DOHH2 (cell line): ENCODE results near the gene SYN1.

Experiments used
- H3F3A ChIP-seq: fragments of 200-600 bp; sonication (generic), shearing (Covaris generic); 2 replicates; pipeline ENCODE4 v1.6.0; 2016; ENCODE audit warnings: antibody characterized with exemption, mild to moderate bottlenecking; ENCODE audit not compliant: control insufficient read depth, insufficient read depth
- H3K27ac ChIP-seq: fragments of 200-600 bp; sonication (generic); 2 replicates; pipeline ENCODE4 v1.5.1; 2014; ENCODE audit warnings: low read depth, mild to moderate bottlenecking, low read length, moderate library complexity
- H3K27me3 ChIP-seq: fragments of 200-600 bp; sonication (generic); 2 replicates; pipeline ENCODE4 v1.6.1; 2014; ENCODE audit warnings: mild to moderate bottlenecking, low read length, mixed read lengths; ENCODE audit not compliant: control insufficient read depth
- H3K36me3 ChIP-seq: fragments of 200-600 bp; sonication (generic); 2 replicates; pipeline ENCODE4 v1.6.1; 2014; ENCODE audit warnings: mild to moderate bottlenecking, low read length, moderate library complexity, mixed read lengths; ENCODE audit not compliant: control insufficient read depth
- H3K4me1 ChIP-seq: fragments of 200-600 bp; sonication (generic); 2 replicates; pipeline ENCODE4 v1.6.1; 2014; ENCODE audit warnings: mild to moderate bottlenecking, low read length, mixed read lengths; ENCODE audit not compliant: control insufficient read depth
- H3K4me2 ChIP-seq: fragments of 200-600 bp; sonication (generic); 2 replicates; pipeline ENCODE4 v1.6.0; 2014; ENCODE audit warnings: mild to moderate bottlenecking, low read length, moderate library complexity
- H3K4me3 ChIP-seq: fragments of 200-600 bp; sonication (generic); 2 replicates; pipeline ENCODE4 v1.5.1; 2014; ENCODE audit warnings: mild to moderate bottlenecking, low read length, mixed read lengths
- H3K79me2 ChIP-seq: fragments of 200-600 bp; sonication (generic); 2 replicates; pipeline ENCODE4 v1.6.1; 2014; ENCODE audit warnings: mild to moderate bottlenecking, low read length, mixed read lengths; ENCODE audit not compliant: control insufficient read depth
- H3K9me2 ChIP-seq: fragments of 200-600 bp; sonication (generic); replicated peaks from 2 replicates; pipeline ENCODE4 v1.6.1; 2014; ENCODE audit warnings: mild to moderate bottlenecking, low read length, mixed read lengths; ENCODE audit not compliant: control insufficient read depth
- H3K9me3 ChIP-seq: fragments of 200-600 bp; sonication (generic); 2 replicates; pipeline ENCODE4 v1.6.1; 2014; ENCODE audit warnings: antibody characterized with exemption, low read length, mixed read lengths; ENCODE audit not compliant: control insufficient read depth, insufficient read depth
- H4K20me1 ChIP-seq: fragments of 200-600 bp; sonication (generic); 2 replicates; pipeline ENCODE4 v1.6.0; 2014; ENCODE audit warnings: low read depth, mild to moderate bottlenecking, antibody characterized with exemption, low read length, moderate library complexity; ENCODE audit not compliant: control insufficient read depth, insufficient read depth
- EZH2phosphoT487 ChIP-seq: fragments of 200-600 bp; sonication (generic); IDR thresholded peaks from 2 replicates; pipeline ENCODE4 v1.6.1; 2017; ENCODE audit warnings: borderline replicate concordance, mild to moderate bottlenecking, antibody characterized with exemption, low read length, moderate library complexity, mixed read lengths
- TF ChIP-seq, protein P1 (sequence below): fragments of 200-600 bp; sonication (generic); IDR thresholded peaks from one replicate; pipeline ENCODE4 v1.5.1; 2014; ENCODE audit warnings: antibody characterized with exemption, mild to moderate bottlenecking, low read depth, low read length; ENCODE audit not compliant: poor library complexity, severe bottlenecking

The SYN1 gene

DNA sequence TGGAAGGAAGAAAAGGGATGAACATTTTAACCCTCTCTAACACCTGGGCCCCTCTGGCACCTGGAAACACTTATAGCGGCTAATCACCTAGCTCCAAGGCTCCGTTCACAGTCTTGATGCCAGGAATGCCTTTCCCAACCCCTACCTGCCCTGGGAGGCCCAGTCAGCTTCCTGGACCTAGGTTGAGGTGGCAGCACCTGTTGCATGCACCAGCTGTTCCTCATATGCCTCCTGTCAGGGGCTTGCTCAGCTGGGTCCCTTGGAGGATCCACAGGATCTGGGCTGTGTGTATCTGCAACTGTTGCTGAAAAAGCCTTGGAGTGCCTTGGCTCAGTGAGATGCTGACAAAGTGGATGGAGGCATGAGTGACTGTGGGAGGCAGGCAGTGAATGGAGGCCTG is 5.7 kb upstream of the SYN1 start:
- peaks cover 7% of the 10 kb centered on the region; the same call in 1 of the 2 replicates for H3K27me3 ChIP-seq
- H4K20me1 ChIP-seq = no peaks in the 10 kb centered on the region
- H3K9me3 ChIP-seq = no peaks in the 10 kb centered on the region
- no peaks in the 10 kb centered on the region for H3K79me2 ChIP-seq
- no peaks in the 10 kb centered on the region for H3K36me3 ChIP-seq
- H3K4me2 ChIP-seq = no peak overlapping the region
- no peak overlapping the region for H3K27ac ChIP-seq
- H3K4me3 ChIP-seq = no peak overlapping the region
- H3K9me2 ChIP-seq = no peaks in the 10 kb centered on the region
- no peaks in the 10 kb centered on the region for H3F3A ChIP-seq
- TF ChIP-seq EZH2phosphoT487 = no peak
- TF ChIP-seq, protein P1, sequence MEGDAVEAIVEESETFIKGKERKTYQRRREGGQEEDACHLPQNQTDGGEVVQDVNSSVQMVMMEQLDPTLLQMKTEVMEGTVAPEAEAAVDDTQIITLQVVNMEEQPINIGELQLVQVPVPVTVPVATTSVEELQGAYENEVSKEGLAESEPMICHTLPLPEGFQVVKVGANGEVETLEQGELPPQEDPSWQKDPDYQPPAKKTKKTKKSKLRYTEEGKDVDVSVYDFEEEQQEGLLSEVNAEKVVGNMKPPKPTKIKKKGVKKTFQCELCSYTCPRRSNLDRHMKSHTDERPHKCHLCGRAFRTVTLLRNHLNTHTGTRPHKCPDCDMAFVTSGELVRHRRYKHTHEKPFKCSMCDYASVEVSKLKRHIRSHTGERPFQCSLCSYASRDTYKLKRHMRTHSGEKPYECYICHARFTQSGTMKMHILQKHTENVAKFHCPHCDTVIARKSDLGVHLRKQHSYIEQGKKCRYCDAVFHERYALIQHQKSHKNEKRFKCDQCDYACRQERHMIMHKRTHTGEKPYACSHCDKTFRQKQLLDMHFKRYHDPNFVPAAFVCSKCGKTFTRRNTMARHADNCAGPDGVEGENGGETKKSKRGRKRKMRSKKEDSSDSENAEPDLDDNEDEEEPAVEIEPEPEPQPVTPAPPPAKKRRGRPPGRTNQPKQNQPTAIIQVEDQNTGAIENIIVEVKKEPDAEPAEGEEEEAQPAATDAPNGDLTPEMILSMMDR = no peak
- peaks cover 22% of the 10 kb centered on the region for H3K4me1 ChIP-seq

DNA sequence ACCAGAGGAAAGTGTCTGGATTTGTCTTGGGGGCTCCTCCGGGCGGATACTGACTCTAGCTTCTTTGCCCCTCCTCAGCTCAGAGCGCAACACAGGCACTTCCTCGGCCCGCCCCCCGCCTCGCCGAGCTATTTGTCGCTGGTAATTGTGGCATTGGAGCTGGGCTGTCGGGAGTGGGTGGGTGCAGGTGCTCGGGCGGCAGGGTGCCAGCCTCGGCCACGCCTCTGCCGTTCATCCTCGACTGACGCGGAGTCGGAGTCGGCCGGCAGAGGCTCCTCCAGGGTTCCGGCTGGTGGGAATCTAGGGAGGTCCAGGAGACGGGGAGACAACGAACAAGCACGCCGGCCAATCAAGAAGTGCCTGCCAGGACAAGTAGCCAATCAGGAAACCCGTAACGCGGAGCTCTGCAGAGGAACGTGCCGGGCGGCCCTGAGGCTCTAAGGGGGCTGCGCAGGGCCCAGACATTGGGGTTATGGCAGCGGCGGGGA is 3.9 kb upstream of the SYN1 start:
- H3K27ac ChIP-seq = no peak overlapping the region
- H3K79me2 ChIP-seq = no peaks in the 10 kb centered on the region
- H3K4me1 ChIP-seq = peaks cover 8% of the 10 kb centered on the region
- H3F3A ChIP-seq = no peaks in the 10 kb centered on the region
- no peaks in the 10 kb centered on the region for H4K20me1 ChIP-seq
- peak overlapping the region; percentile 64 for H3K4me2 ChIP-seq
- H3K36me3 ChIP-seq = no peaks in the 10 kb centered on the region
- no peaks in the 10 kb centered on the region for H3K9me2 ChIP-seq
- peaks cover 7% of the 10 kb centered on the region; the same call in 1 of the 2 replicates for H3K27me3 ChIP-seq
- no peak for TF ChIP-seq EZH2phosphoT487
- TF ChIP-seq, protein P1 = no peak
- no peaks in the 10 kb centered on the region for H3K9me3 ChIP-seq
- peak overlapping the region; percentile 64 for H3K4me3 ChIP-seq

DNA sequence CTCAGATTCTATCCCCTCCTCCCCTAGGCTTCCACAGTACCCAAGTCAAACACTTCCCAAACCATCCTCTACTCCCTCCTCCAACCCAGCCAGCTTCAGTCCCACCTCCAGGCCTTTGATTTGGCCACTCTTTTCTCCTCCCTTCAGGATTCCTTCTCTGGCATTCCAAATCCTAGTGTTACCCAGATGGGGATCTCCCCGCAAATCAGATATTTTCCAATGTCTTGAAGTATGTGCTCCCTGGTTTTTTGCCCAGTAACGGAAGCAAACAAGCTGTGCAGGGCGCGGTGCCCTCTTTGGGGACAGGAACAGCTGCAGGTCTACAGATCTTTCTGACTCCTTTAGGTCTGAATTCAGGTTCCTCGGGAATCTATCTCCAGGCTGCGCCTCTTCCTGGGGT is 2.2 kb upstream of the SYN1 start:
- Histone ChIP-seq H3K4me2 (no peak overlapping the region), H3K9me2 (no peaks in the 10 kb centered on the region), H3F3A (no peaks in the 10 kb centered on the region), H3K79me2 (no peaks in the 10 kb centered on the region), H3K4me3 (no peak overlapping the region), H3K9me3 (no peaks in the 10 kb centered on the region), H3K27me3 (peaks cover 7% of the 10 kb centered on the region; the same call in 1 of the 2 replicates), H3K4me1 (peaks cover 8% of the 10 kb centered on the region), H4K20me1 (no peaks in the 10 kb centered on the region), H3K36me3 (no peaks in the 10 kb centered on the region), H3K27ac (no peak overlapping the region)
- TF ChIP-seq, protein P1 = no peak
